ENCODE measurements around the gene TTC4. TPM values are rescaled to one million over a fixed set of nuclear protein-coding genes. Genes with fewer than 3 reads are reported as not detected.
A peak's percentile ranks its signal among the peaks of the same experiment; 100 is the strongest.

TTC4 gene
- total and polyA plus RNA-seq, 2 of the 4 experiments (the other 2 are of a cell fraction), result 21.6 to 27.1 TPM

- no TSS peak for BruUV-seq (replicated peaks)
- Histone ChIP-seq H3K4me1 (ENCODE audit: control insufficient read depth, insufficient read depth, low read length) (no peaks in the 10 kb centered on the region), H2BK20ac (ENCODE audit: low read depth, low read length) (no peak overlapping the region), H3K79me1 (ENCODE audit: low read depth in 1 of 2, low read length in 2 of 2) (no peaks in the 10 kb centered on the region), H2BK15ac (ENCODE audit: low read depth, low read length) (no peak overlapping the region), H2AK5ac (ENCODE audit: low read depth, low read length) (no peak overlapping the region), H3K9ac (ENCODE audit: low read depth, low read length) (no peak overlapping the region), H3K4me2 (ENCODE audit: low read depth, low read length) (no peak overlapping the region), H3K14ac (replicated peaks; ENCODE audit: low read depth, low read length) (no peak overlapping the region), H2AFZ (replicated peaks; ENCODE audit: low read length, poor library complexity) (no peak overlapping the region), H3K56ac (ENCODE audit: extremely low read depth, insufficient read depth, low read length) (no peak overlapping the region), H4K8ac (ENCODE audit: low read depth in 2 of 2, low read length in 2 of 2) (no peak overlapping the region), H3K27me3 (ENCODE audit: control insufficient read depth, insufficient read depth, low read length) (peaks cover 20% of the 10 kb centered on the region), H2BK120ac (ENCODE audit: low read depth, low read length) (no peak overlapping the region), H3K27ac (ENCODE audit: insufficient read depth, low read length) (no peak overlapping the region), H3K9me1 (ENCODE audit: insufficient read depth, low read length) (no peaks in the 10 kb centered on the region), H3K36me3 (ENCODE audit: control insufficient read depth, insufficient read depth, low read length) (no peaks in the 10 kb centered on the region), H4K5ac (ENCODE audit: low read depth, low read length) (no peak overlapping the region), H3K18ac (ENCODE audit: low read depth, low read length) (no peak overlapping the region), H3K23ac (ENCODE audit: low read depth, low read length) (no peak overlapping the region), H3K4me3 (ENCODE audit: insufficient read depth, low read depth, low read length) (no peak overlapping the region), H3K4ac (ENCODE audit: low read depth, low read length) (no peak overlapping the region), H4K20me1 (ENCODE audit: insufficient read depth, low read length) (no peaks in the 10 kb centered on the region), H2AK9ac (replicated peaks; ENCODE audit: low read depth, low read length, poor library complexity) (no peak overlapping the region), H4K91ac (ENCODE audit: insufficient read depth, low read depth, low read length) (no peak overlapping the region), H3K9me3 (ENCODE audit: control insufficient read depth, insufficient read depth, low read length) (peaks cover 4% of the 10 kb centered on the region; the same call in 1 of the 2 replicates), H2BK5ac (ENCODE audit: low read depth, low read length, poor library complexity, severe bottlenecking) (no peak overlapping the region)
- ChIA-PET CTCF (no interaction called here), POLR2A (ENCODE audit: unreplicated experiment) (no interaction called here)
- dilution Hi-C loops (cut with HindIII; ENCODE audit: low sequenced_read_pairs, unreplicated experiment), result no loop called here
- DNase-seq (no peak), ATAC-seq (ENCODE audit: low read depth) (no peak)
- TF ChIP-seq CTCF (conservative IDR thresholded peaks at IDR 0.05; ENCODE audit: low read depth, low read length), result no peak
- no peak for TF ChIP-seq CHD1 (IDR thresholded peaks at IDR 0.05; ENCODE audit: low read depth, low read length)
- peak; percentile 45 for TF ChIP-seq CEBPB (IDR thresholded peaks at IDR 0.05; ENCODE audit: low read depth, low read length)
- WGBS, 2 experiments (ENCODE audit: extremely low coverage in 2 of 2, insufficient read length in 1 of 2), result no CpG with 5 or more reads among the region's 6 CpGs
- in situ Hi-C loops (cut with MboI; ENCODE audit: low sequenced_read_pairs), result no loop called here
- intact Hi-C loops (cut with micrococcal nuclease), result no loop called here
Observed at GRCh38 chr1:54666333-54666732, 49.3 kb upstream of the TTC4 start.

Data from IMR-90 (cell line).